ENCODE results near the gene PCSK7. TPM values are rescaled to one million over a fixed set of nuclear protein-coding genes. Genes with fewer than 3 reads are reported as not detected.

The PCSK7 gene
- total and polyA plus RNA-seq, 2 of the 8 experiments (the other 6 are each of a cell fraction or from before 2014, with no cell fraction given) = 23.4 to 38.5 TPM

DNA sequence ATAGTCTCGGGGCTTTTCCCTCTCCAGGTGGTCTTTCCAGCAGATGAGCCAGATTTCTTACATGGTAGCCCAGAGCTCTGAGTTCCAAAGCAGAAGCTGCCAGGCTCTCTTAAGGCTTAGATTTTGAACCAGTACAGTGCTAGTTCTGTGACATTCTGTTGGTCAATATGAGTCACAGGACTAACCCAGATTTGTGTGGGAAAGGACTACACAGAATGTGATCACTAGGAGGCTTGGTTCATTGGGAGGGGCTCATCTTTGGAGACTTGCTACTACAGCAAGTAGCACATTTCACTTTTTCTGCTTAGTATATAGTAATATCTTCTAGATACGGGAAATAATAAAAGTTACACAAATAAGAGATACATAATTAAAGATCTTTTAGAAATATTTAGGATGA, 24.7 kb upstream of the PCSK7 start:
- TF ChIP-seq RFX5 (IDR thresholded peaks at IDR 0.05; ENCODE audit: borderline replicate concordance, low read depth, low read length) (no peak), BACH1 (IDR thresholded peaks at IDR 0.05; ENCODE audit: low read length) (no peak), GTF2F1 (IDR thresholded peaks at IDR 0.05; ENCODE audit: borderline replicate concordance, low read depth, low read length) (no peak)
- H3K14ac ChIP-seq (ENCODE audit: insufficient read length) = no peak overlapping the region
- H3K56ac ChIP-seq (replicated peaks; ENCODE audit: insufficient read length, low read depth, low read length) = no peak overlapping the region
- H2BK12ac ChIP-seq (ENCODE audit: low read depth, low read length) = no peak overlapping the region
- no peak overlapping the region for H2AFZ ChIP-seq (ENCODE audit: low read length)
- H2BK5ac ChIP-seq (ENCODE audit: low read depth, low read length) = no peak overlapping the region
- no peak overlapping the region for H4K91ac ChIP-seq (replicated peaks; ENCODE audit: insufficient read length, low read length)
- POLR2A ChIA-PET (ENCODE audit: partially characterized antibody) = interaction anchor here (1.1 to 1.9 kb wide), 2 partner anchors 13 to 17 kb away, joined by 3 to 6 read pairs; no protein-coding TSS in a partner anchor
- H3K4me2 ChIP-seq (ENCODE audit: insufficient read depth in 1 of 2, low read depth in 2 of 2, low read length in 2 of 2) = no peak overlapping the region
- no peak overlapping the region for H3K18ac ChIP-seq (ENCODE audit: extremely low read depth, low read length)
- no peaks in the 10 kb centered on the region for H3K23me2 ChIP-seq (ENCODE audit: low read depth, low read length)
- H2BK120ac ChIP-seq (replicated peaks; ENCODE audit: low read depth, low read length) = no peak overlapping the region
- no peak overlapping the region for H2BK15ac ChIP-seq (ENCODE audit: low read length)
- FAIRE-seq (no peak), DNase-seq (ENCODE audit: low read depth in 1 of 2, low spot score in 2 of 2) (no peak)
- H2AK5ac ChIP-seq (ENCODE audit: low read depth, low read length) = no peak overlapping the region
- H3K4me3 ChIP-seq (ENCODE audit: extremely low read depth in 1 of 4, insufficient read depth in 2 of 4, low read depth in 3 of 4, low read length in 4 of 4) = no peak overlapping the region
- no peak overlapping the region for H3K4ac ChIP-seq (replicated peaks; ENCODE audit: insufficient read length, low read depth, low read length)
- H3K36me3 ChIP-seq (ENCODE audit: control insufficient read depth in 2 of 4, insufficient read depth in 4 of 4, low read length in 3 of 4) = peaks cover 0 to 15% (median 2%) of the 10 kb centered on the region in 4 experiments; a peak in 4 of 8 replicates
- no peaks in the 10 kb centered on the region for H3K79me1 ChIP-seq (ENCODE audit: low read depth, low read length)
- no peaks in the 10 kb centered on the region for H3K9me3 ChIP-seq (ENCODE audit: insufficient read depth in 2 of 2, low read depth in 1 of 2, low read length in 1 of 2)
- no peaks in the 10 kb centered on the region for H4K20me1 ChIP-seq (replicated peaks in 1 of 2; ENCODE audit: control insufficient read depth in 1 of 2, insufficient read depth in 2 of 2, low read length in 2 of 2)
- no peaks in the 10 kb centered on the region for H3K27me3 ChIP-seq (replicated peaks in 1 of 4; ENCODE audit: control insufficient read depth in 3 of 4, extremely low read depth in 1 of 4, insufficient read depth in 3 of 4, low read length in 3 of 4)
- H3K9ac ChIP-seq (replicated peaks in 1 of 4; ENCODE audit: extremely low read depth in 1 of 4, low read depth in 3 of 4, low read length in 3 of 4) = no peak overlapping the region
- H3K23ac ChIP-seq (ENCODE audit: insufficient read length) = no peak overlapping the region
- CTCF ChIA-PET (ENCODE audit: partially characterized antibody) = interaction anchor here (0.6 kb wide), 1 partner anchor 743 kb away, joined by 3 read pairs; no protein-coding TSS in a partner anchor
- H4K5ac ChIP-seq (ENCODE audit: insufficient read length, low read depth, low read length) = no peak overlapping the region
- H3K4me1 ChIP-seq (replicated peaks in 1 of 4; ENCODE audit: control insufficient read depth in 3 of 4, insufficient read depth in 4 of 4, low read length in 3 of 4) = no peaks in the 10 kb centered on the region
- 65% methylated on average over 2 of the region's 2 CpGs; no CpG with 5 or more reads in 1 of the 2 experiments for WGBS, 2 experiments (ENCODE audit: extremely low coverage in 1 of 2, insufficient coverage in 1 of 2, insufficient read length in 1 of 2, insufficient replicate concordance in 2 of 2, low coverage in 1 of 2, low lambda C conversion rate in 2 of 2, missing lambda C conversion rate in 1 of 2)
- no peak overlapping the region for H3K27ac ChIP-seq (ENCODE audit: low read depth, low read length)
- H2BK20ac ChIP-seq (ENCODE audit: low read length) = no peak overlapping the region
- H4K8ac ChIP-seq (ENCODE audit: extremely low read depth, insufficient read depth, low read length) = no peak overlapping the region
- H3K79me2 ChIP-seq (ENCODE audit: control insufficient read depth in 1 of 2, insufficient read depth in 2 of 2, low read length in 2 of 2) = no peaks in the 10 kb centered on the region; a peak in 1 of 4 replicates

Data from H1 (cell line).